Endothelial cell (in vitro differentiated cells): ENCODE data around the gene HHIPL1. TPM values are rescaled to one million over a fixed set of nuclear protein-coding genes. Genes with fewer than 3 reads are reported as not detected.

Source experiments
- DNase-seq: peaks from one replicate; pipeline ENCODE4 v3.0.0; 2021; ENCODE audit warnings: low spot score
- H3K27ac Mint-ChIP-seq: one replicate; pipeline ENCODE4 v1.8.0; 2021; ENCODE audit warnings: mixed read lengths, inconsistent platforms; ENCODE audit not compliant: unreplicated experiment
- H3K27me3 Mint-ChIP-seq: one replicate; pipeline ENCODE4 v1.8.0; 2021; ENCODE audit warnings: mild to moderate bottlenecking, moderate library complexity, mixed read lengths, inconsistent platforms; ENCODE audit not compliant: unreplicated experiment
- H3K36me3 Mint-ChIP-seq: one replicate; pipeline ENCODE4 v1.8.0; 2021; ENCODE audit warnings: mild to moderate bottlenecking, low read depth, mixed read lengths, inconsistent platforms; ENCODE audit not compliant: unreplicated experiment
- H3K4me1 Mint-ChIP-seq: one replicate; pipeline ENCODE4 v1.8.0; 2021; ENCODE audit warnings: mild to moderate bottlenecking, mixed read lengths, inconsistent platforms; ENCODE audit not compliant: unreplicated experiment
- H3K4me3 Mint-ChIP-seq: one replicate; pipeline ENCODE4 v1.8.0; 2021; ENCODE audit warnings: mild to moderate bottlenecking, mixed read lengths, inconsistent platforms; ENCODE audit not compliant: unreplicated experiment
- H3K9me3 Mint-ChIP-seq: one replicate; pipeline ENCODE4 v1.8.0; 2021; ENCODE audit warnings: mixed read lengths, inconsistent platforms; ENCODE audit not compliant: unreplicated experiment
- CTCF ChIP-seq: fragments of 200-600 bp; sonication (generic); IDR thresholded peaks from one replicate; pipeline ENCODE4 v1.5.0; 2021; ENCODE audit warnings: antibody characterized with exemption; ENCODE audit not compliant: unreplicated experiment
- long read RNA-seq: library from polyadenylated mRNA; unstranded; transcript quantifications from one replicate; pipeline ENCODE4 v2.0.0, GENCODE V29; 2020; ENCODE audit not compliant: unreplicated experiment
- total RNA-seq: library from RNA; stranded (reverse); fragmentation: NEBNext Ultra II Directional; extraction: Animal tissue kit (Norgen Biotek cat#: 25700); gene quantifications from one replicate; pipeline ENCODE4 v1.2.1, GENCODE V29; 2021; ENCODE audit not compliant: unreplicated experiment

HHIPL1 gene
- 15.1 TPM for total RNA-seq
- long read RNA-seq: 0 reads

- peak within 1 kb of the TSS; percentile 77 for H3K4me3 Mint-ChIP-seq
- peak; percentile 40 for DNase-seq
- no peaks in the 10 kb centered on the region for H3K9me3 Mint-ChIP-seq
- peaks cover 5% of the 10 kb centered on the region for H3K4me1 Mint-ChIP-seq
- peak within 1 kb of the TSS; percentile 72 for H3K27ac Mint-ChIP-seq
- H3K36me3 Mint-ChIP-seq: no peaks in the 10 kb centered on the region
- peaks cover 6% of the 10 kb centered on the region for H3K27me3 Mint-ChIP-seq
- TF ChIP-seq CTCF: no peak
Measured at GRCh38 chr14:99644723-99645544, at the start of gene HHIPL1. Gene HHIPL1 (plus strand): TSS chr14:99645129. CDS start chr14:99645208, 79 bp downstream.

GRCh38 chr14:99595524-99595923 is 49.4 kb upstream of the HHIPL1 start:
- Mint-ChIP-seq H3K27ac (no peak overlapping the region), H3K9me3 (no peaks in the 10 kb centered on the region), H3K4me3 (no peak overlapping the region), H3K4me1 (peaks cover 60% of the 10 kb centered on the region), H3K36me3 (peaks cover 8% of the 10 kb centered on the region), H3K27me3 (peaks cover 8% of the 10 kb centered on the region)
- no peak for TF ChIP-seq CTCF
- no peak for DNase-seq

- Mint-ChIP-seq H3K4me1 (peaks cover 65% of the 10 kb centered on the region), H3K9me3 (no peaks in the 10 kb centered on the region), H3K27me3 (peaks cover 8% of the 10 kb centered on the region), H3K27ac (peak overlapping the region; percentile 94), H3K4me3 (peak overlapping the region; percentile 31), H3K36me3 (peaks cover 8% of the 10 kb centered on the region)
- peak; percentile 31 for DNase-seq
- TF ChIP-seq CTCF: no peak
Measured at GRCh38 chr14:99596071-99596627, 48.8 kb upstream of the HHIPL1 start.

- H3K27ac Mint-ChIP-seq: peak overlapping the region; percentile 94
- H3K36me3 Mint-ChIP-seq: peaks cover 8% of the 10 kb centered on the region
- no peak for DNase-seq
- H3K4me3 Mint-ChIP-seq: no peak overlapping the region
- no peaks in the 10 kb centered on the region for H3K9me3 Mint-ChIP-seq
- H3K27me3 Mint-ChIP-seq: peaks cover 10% of the 10 kb centered on the region
- TF ChIP-seq CTCF: no peak
- peaks cover 66% of the 10 kb centered on the region for H3K4me1 Mint-ChIP-seq
Measured at GRCh38 chr14:99596772-99597171, 48.2 kb upstream of the HHIPL1 start.
